NB4 (cell line): ENCODE results near the gene BPIFB6.

Source experiments
- MYC ChIP-seq: IDR thresholded peaks from 2 replicates; pipeline ENCODE4 v1.6.1; 2011; ENCODE audit warnings: low read depth, low read length
- POLR2A ChIP-seq: IDR thresholded peaks from 2 replicates; pipeline ENCODE4 v1.6.1; 2011; ENCODE audit warnings: mild to moderate bottlenecking; ENCODE audit not compliant: insufficient read length; ENCODE audit errors: extremely low read depth
- TF ChIP-seq, protein P1 (sequence below): IDR thresholded peaks from one replicate; pipeline ENCODE4 v1.5.1; 2012; ENCODE audit warnings: low read depth, low read length
- TF ChIP-seq, protein P2 (sequence below): IDR thresholded peaks from 2 replicates; pipeline ENCODE4 v1.6.1; 2011; ENCODE audit warnings: low read depth, low read length

DNA sequence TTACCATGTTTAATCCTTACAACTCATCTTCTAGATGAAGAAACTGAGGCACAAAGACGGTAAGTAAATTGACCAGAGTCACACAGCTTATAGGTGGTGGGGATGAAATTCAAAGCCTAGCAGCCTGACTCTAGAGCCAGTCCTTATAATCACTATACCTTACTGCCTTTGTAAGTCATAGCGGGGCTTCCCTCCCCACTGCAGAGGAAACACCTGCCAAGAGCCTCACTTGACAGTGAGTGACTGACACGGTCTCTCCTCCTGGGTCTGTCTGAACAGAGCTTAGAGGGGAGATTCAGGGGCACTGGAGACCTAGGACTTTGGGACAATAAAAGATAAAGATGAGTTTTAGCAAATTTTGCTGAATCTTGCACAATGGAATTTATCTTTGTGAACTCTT is 40.1 kb upstream of the BPIFB6 start:
- TF ChIP-seq, protein P1, sequence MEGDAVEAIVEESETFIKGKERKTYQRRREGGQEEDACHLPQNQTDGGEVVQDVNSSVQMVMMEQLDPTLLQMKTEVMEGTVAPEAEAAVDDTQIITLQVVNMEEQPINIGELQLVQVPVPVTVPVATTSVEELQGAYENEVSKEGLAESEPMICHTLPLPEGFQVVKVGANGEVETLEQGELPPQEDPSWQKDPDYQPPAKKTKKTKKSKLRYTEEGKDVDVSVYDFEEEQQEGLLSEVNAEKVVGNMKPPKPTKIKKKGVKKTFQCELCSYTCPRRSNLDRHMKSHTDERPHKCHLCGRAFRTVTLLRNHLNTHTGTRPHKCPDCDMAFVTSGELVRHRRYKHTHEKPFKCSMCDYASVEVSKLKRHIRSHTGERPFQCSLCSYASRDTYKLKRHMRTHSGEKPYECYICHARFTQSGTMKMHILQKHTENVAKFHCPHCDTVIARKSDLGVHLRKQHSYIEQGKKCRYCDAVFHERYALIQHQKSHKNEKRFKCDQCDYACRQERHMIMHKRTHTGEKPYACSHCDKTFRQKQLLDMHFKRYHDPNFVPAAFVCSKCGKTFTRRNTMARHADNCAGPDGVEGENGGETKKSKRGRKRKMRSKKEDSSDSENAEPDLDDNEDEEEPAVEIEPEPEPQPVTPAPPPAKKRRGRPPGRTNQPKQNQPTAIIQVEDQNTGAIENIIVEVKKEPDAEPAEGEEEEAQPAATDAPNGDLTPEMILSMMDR: no peak
- TF ChIP-seq, protein P2, sequence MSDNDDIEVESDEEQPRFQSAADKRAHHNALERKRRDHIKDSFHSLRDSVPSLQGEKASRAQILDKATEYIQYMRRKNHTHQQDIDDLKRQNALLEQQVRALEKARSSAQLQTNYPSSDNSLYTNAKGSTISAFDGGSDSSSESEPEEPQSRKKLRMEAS: no peak
- no peak for TF ChIP-seq MYC
- no peak for TF ChIP-seq POLR2A
